ENCODE results near the gene PRTN3. TPM values are rescaled to one million over a fixed set of nuclear protein-coding genes. Genes with fewer than 3 reads are reported as not detected.
"Not testable (repeated sequence)": the region's sequence is repeated elsewhere in the genome, so short reads cannot be mapped to it uniquely, and the experiment has no call there.

Gene PRTN3
- total RNA-seq, 1 experiment from 2014 or later: not detected

DNA sequence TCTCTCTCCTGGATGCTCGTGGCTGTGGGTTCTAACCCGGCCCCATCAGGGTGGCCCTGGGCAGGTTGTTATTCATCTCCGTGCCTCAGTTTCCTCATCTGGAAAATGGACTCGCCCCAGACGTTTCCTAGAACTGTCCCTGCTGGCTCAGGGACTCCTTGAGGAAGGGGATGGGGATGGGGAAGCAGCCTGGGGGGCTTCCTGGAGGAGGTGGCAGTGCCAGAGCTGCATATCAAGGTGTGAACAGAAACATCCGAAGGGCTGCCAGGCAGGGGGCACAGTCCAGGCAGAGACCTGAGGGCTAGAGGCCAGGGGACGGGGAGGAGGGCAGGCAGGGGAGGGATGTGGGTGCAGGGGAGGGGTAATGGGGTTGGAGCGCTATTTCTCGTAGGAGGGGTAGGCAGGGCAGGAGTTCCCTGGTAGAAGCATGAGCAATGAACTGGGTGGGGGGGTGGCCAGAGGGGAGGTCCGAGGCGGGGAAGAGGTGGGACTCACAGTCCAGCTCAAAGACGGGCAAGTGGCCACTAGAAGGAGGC is 7.7 kb downstream of the PRTN3 start:
- H3K4me1 ChIP-seq (replicated peaks; ENCODE audit: insufficient read depth): peaks cover 5% of the 10 kb centered on the region
- ChIA-PET CTCF (interaction anchor here (0.6 kb wide), 1 partner anchor 10 kb away, joined by 3 read pairs; no protein-coding TSS in a partner anchor), POLR2A (ENCODE audit: unreplicated experiment) (no interaction called here)
- DNase-seq: no peak
- no peak for TF ChIP-seq CTCF (conservative IDR thresholded peaks at IDR 0.05)
- no peak for TF ChIP-seq EZH2 (IDR thresholded peaks at IDR 0.05; ENCODE audit: low read depth)
- no peak overlapping the region for H3K4me2 ChIP-seq
- no peak overlapping the region for H2AFZ ChIP-seq
- no peaks in the 10 kb centered on the region for H3K9me3 ChIP-seq (ENCODE audit: insufficient read depth, low read depth)
- H3K27ac ChIP-seq: no peak overlapping the region
- intact Hi-C loops (cut with micrococcal nuclease; ENCODE audit: unreplicated experiment): no loop called here
- BruUV-seq (replicated peaks): no TSS peak
- H3K9me2 ChIP-seq (ENCODE audit: insufficient read depth): no peaks in the 10 kb centered on the region
- no peaks in the 10 kb centered on the region for H3K36me3 ChIP-seq (ENCODE audit: low read depth)
- H4K20me1 ChIP-seq (ENCODE audit: insufficient read depth): no peaks in the 10 kb centered on the region; the same call in 1 of the 2 replicates
- no peak overlapping the region for H3K4me3 ChIP-seq
- peaks cover 31% of the 10 kb centered on the region; the same call in 1 of the 2 replicates for H3F3A ChIP-seq (ENCODE audit: insufficient read depth, low read depth)
- peaks cover 50% of the 10 kb centered on the region for H3K27me3 ChIP-seq (ENCODE audit: insufficient read depth, low read depth)
- H3K79me2 ChIP-seq (ENCODE audit: low read depth): no peaks in the 10 kb centered on the region

GRCh38 chr19:849195-849594 is 8.4 kb downstream of the PRTN3 start:
- H3K9me3 ChIP-seq (ENCODE audit: insufficient read depth, low read depth); H4K20me1 ChIP-seq (ENCODE audit: insufficient read depth); H3K27ac ChIP-seq; H3K9me2 ChIP-seq (ENCODE audit: insufficient read depth); H3K79me2 ChIP-seq (ENCODE audit: low read depth); BruUV-seq (replicated peaks); H3K4me1 ChIP-seq (replicated peaks; ENCODE audit: insufficient read depth); POLR2A ChIA-PET (ENCODE audit: unreplicated experiment); H3K4me3 ChIP-seq; H3K4me2 ChIP-seq; DNase-seq; intact Hi-C loops (cut with micrococcal nuclease; ENCODE audit: unreplicated experiment); CTCF ChIA-PET; H2AFZ ChIP-seq; H3K36me3 ChIP-seq (ENCODE audit: low read depth): not testable (repeated sequence)
- H3K27me3 ChIP-seq (ENCODE audit: insufficient read depth, low read depth): peaks cover 46% of the 10 kb centered on the region
- peaks cover 31% of the 10 kb centered on the region; the same call in 1 of the 2 replicates for H3F3A ChIP-seq (ENCODE audit: insufficient read depth, low read depth)

- ChIA-PET POLR2A (ENCODE audit: unreplicated experiment) (interaction anchor here (0.8 kb wide), 1 partner anchor 67 kb away, joined by 4 read pairs; no protein-coding TSS in a partner anchor), CTCF (interaction anchor here (0.5 kb wide), 1 partner anchor 55 kb away, joined by 3 read pairs; no protein-coding TSS in a partner anchor)
- no peaks in the 10 kb centered on the region for H3K36me3 ChIP-seq (ENCODE audit: low read depth)
- no TSS peak for BruUV-seq (replicated peaks)
- TF ChIP-seq CTCF (conservative IDR thresholded peaks at IDR 0.05) (no peak), EZH2 (IDR thresholded peaks at IDR 0.05; ENCODE audit: low read depth) (no peak)
- no peak overlapping the region for H3K27ac ChIP-seq
- no peak overlapping the region for H3K4me3 ChIP-seq
- peaks cover 36% of the 10 kb centered on the region for H3K27me3 ChIP-seq (ENCODE audit: insufficient read depth, low read depth)
- H3K4me1 ChIP-seq (replicated peaks; ENCODE audit: insufficient read depth): peaks cover 5% of the 10 kb centered on the region; the same call in 1 of the 2 replicates
- peaks cover 26% of the 10 kb centered on the region; the same call in 1 of the 2 replicates for H3F3A ChIP-seq (ENCODE audit: insufficient read depth, low read depth)
- DNase-seq: peak; percentile 53 to 67
- H3K4me2 ChIP-seq: peak overlapping the region; percentile 40
- H3K79me2 ChIP-seq (ENCODE audit: low read depth): no peaks in the 10 kb centered on the region
- H3K9me2 ChIP-seq (ENCODE audit: insufficient read depth): no peaks in the 10 kb centered on the region
- H2AFZ ChIP-seq: no peak overlapping the region
- no peaks in the 10 kb centered on the region for H3K9me3 ChIP-seq (ENCODE audit: insufficient read depth, low read depth)
- intact Hi-C loops (cut with micrococcal nuclease; ENCODE audit: unreplicated experiment): loop anchor here (10.0 kb wide), 1 partner anchor 134 kb away; the partner anchor contains the start of gene WDR18
- H4K20me1 ChIP-seq (ENCODE audit: insufficient read depth): no peaks in the 10 kb centered on the region; the same call in 1 of the 2 replicates
These were observed 9.6 kb downstream of the PRTN3 start for GRCh38 chr19:850221-850978.
